AG08396 (cell line): Measurements from ENCODE around the gene CEP131.

Experiments
- DNase-seq: peaks from one replicate; pipeline ENCODE4 v3.0.0; 2012; ENCODE audit warnings: low spot score, mixed read lengths

The CEP131 gene

GRCh38 chr17:81222906-81223761 lies at the start of gene CEP131:
TSS of gene CEP131 (minus strand) at chr17:81222965. CDS start at chr17:81220056, 2,909 bp downstream.
- peak; percentile 100 for DNase-seq

DNA sequence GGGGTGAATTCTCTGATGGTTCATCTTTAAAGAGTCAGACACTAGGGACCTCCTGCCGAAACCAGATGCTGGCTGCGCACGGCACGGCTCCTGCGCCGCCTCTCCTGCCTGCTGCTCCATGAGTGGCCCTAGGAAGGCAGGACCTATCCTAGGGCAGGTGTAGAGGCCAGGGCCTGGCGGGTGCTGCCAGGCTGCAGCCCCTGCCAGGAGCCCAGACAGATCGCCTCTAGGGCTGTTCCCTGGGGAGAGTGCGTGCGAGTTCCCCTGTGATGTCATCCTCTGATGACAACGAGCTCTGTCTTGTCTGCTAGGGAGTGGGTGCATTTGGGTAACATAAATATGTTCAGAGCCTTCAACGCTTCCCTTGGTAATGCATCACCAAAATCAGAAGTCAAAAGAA lies 48.5 kb upstream of the CEP131 start:
- DNase-seq = no peak

GRCh38 chr17:81270279-81270678 lies 47.5 kb upstream of the CEP131 start:
- DNase-seq = no peak

DNA sequence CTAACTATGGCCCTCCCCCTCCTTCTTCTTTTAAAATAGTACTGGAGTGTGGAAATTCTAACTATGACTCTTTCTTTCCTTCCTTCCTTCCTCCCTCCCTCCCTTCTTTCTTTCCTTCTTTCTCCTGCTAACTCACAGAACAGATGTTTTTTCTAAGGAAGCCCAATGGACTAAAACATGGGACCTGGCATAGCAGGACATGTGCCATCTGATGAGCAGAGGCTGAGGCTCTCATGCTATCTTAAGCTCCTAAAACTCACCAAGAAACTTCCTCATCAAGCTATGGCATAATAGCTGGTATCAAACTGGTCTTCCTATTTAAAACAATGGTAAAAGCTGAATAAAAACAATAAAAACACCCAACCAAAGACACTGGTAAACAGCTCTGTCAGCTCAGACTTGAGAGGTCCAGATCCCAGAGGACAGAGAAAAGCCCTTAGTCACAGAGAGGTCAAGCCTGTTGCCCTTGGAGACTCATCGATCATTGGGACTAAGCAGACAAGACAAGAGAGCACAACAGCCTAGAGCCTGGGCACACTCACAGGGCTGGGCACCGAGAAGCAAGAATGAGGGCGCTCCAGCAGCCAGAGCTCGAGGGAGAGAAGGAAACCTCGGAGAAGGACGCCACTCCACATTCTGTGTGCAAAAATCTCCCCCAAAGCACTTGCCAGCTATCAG lies 44.8 kb upstream of the CEP131 start:
- no peak for DNase-seq

GRCh38 chr17:81265576-81265975 lies 42.8 kb upstream of the CEP131 start:
- DNase-seq = no peak

DNA sequence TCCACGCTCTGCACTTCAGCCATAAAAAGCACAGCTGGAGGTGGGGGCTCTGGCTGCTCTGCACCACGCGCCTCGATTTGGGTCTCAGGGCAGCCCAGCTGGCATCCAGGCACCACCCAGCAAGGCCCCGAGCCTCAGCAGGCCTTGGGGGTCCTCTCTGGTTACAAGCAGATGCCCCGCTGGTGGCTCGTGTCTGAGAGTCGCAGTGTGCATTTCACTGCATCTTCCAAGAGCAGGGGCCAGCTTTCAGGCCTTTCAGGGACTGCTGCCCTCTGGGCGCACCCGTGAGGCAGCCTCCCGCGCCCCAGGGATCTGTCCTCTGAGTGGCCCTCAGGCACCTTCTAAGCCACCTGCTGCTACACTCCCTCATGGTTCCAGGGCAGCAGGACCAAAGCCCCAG lies 41.9 kb upstream of the CEP131 start:
- DNase-seq = no peak

- DNase-seq = no peak
Measured at GRCh38 chr17:81263371-81264181, 40.8 kb upstream of the CEP131 start.

DNA sequence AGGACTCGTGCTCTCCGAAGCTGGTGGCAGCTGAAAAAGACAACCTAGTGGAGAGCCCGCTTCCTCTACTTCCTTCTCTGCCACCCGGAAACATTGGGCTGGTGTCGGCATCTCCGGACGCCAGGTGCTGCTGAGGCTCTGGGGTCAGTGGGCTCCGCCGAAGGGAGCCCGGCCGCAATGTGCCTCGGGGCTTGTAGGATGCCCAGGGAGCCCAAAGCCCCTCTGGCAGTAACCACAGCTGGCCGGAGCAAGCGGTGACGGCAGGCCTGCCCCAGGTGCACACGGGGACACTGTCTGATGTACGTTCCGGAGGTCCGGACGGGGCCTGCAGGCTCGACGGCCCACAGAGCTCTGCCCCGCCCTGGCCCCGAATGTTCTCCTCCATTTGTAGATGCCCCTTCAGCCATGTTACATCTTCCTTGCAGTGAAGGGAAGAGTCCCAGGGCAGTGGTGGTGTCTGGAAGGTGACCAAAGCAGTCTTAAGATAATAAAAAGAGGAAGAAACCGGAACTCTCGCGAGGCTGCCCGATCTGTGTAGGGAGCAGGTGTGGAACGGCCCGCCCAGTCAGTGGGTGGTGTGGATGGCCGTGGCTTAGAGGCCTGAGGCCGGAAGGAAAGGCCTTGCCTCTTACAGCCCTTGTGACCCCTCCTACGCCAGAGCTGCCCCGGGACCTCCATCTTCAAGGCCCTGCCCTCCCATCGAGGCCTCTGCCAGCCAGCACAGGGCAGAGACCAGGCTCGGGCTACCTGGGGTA lies 39.0 kb upstream of the CEP131 start:
- DNase-seq = no peak

DNA sequence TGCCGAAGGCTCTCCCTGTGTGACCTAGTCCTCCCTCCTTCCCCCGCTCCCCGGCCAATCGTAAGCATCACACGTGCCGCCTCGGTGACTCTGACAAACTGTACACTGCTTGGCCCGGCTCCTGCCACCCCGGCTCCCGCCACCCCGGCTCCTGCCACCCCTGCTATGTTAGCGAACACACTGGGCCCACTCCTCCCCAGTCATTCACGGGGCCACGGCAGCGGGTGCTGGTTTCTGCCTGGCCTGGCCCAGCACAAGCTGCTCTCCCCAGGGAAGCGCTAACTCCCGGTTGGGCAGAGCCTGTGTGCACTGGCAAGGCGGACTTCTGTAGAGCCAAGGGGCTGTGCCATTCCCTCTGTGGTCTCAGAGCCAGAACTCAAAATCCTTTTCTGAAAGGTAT lies 38.3 kb upstream of the CEP131 start:
- no peak for DNase-seq

GRCh38 chr17:81260641-81261040 lies 37.9 kb upstream of the CEP131 start:
- DNase-seq = no peak

DNA sequence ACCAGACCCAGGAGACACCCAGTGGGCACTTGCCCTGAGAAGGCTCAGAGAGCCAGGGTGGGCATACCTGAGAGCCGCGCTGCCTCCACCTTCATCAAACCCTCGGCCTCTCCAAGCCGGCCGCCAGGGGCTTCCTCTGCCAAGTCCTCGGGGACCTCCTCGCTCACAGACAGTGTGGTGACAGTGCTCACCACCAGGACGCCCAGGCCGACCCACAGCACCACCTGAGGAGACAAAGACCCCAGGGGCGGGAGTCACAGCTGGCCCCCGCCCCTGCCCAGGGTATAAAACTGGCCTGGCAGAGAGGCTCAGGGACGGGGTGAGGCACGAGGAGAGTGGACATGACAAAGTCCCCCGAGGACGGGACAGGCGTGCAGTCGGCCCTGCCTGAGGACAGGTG lies 37.4 kb upstream of the CEP131 start:
- DNase-seq = no peak

DNA sequence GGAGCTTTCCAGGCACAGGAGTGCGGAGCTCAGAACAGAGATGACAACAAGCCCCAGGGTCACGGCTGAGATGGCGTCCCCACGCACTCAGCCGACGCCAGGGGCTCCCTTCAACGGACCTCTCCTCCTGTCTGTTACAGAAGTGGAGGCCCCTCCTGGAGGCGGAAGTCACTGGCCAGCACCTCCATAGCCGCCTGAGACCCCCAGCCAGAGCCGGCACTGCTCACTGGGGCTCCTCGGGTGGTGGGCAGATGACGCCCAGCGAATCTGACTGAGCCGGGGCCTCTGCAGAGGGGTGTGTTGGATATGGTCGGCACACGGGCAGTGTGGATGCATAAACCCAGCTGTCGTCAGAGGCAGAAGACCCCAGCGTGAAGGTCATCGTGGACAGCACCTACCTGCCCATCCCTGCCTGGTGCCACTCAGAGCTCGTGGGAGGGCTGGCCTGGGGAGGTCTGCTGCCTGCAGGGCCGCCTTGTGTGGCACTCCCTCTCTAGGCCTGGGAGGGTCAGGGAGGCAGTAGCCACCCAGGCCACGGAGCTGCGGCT lies 36.4 kb upstream of the CEP131 start:
- no peak for DNase-seq

DNA sequence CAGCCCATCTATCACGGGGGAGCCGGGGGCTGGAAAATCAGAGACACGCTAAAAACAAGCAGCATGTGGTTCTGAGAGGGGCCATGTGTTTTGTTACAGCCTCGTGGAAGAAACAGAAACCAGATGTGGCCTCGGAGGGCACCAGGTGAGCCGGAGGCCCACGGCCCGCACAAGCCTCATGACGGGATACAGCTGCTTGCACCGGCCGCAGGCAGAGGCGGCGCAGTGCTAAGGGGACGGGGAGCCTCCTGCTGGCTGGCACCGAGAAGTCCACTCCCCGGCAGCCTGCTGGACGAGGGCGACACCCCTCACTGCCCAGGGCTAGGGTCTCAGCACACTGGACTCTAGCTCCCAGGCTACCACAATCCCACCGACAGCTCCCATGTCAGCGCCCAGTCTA lies 35.5 kb upstream of the CEP131 start:
- DNase-seq = no peak

- no peak for DNase-seq
Measured at GRCh38 chr17:81257533-81257932, 34.8 kb upstream of the CEP131 start.

GRCh38 chr17:81256616-81257015 lies 33.9 kb upstream of the CEP131 start:
- peak; percentile 83 for DNase-seq

- DNase-seq = peak; percentile 87
Measured at GRCh38 chr17:81254955-81255717, 32.4 kb upstream of the CEP131 start.

DNA sequence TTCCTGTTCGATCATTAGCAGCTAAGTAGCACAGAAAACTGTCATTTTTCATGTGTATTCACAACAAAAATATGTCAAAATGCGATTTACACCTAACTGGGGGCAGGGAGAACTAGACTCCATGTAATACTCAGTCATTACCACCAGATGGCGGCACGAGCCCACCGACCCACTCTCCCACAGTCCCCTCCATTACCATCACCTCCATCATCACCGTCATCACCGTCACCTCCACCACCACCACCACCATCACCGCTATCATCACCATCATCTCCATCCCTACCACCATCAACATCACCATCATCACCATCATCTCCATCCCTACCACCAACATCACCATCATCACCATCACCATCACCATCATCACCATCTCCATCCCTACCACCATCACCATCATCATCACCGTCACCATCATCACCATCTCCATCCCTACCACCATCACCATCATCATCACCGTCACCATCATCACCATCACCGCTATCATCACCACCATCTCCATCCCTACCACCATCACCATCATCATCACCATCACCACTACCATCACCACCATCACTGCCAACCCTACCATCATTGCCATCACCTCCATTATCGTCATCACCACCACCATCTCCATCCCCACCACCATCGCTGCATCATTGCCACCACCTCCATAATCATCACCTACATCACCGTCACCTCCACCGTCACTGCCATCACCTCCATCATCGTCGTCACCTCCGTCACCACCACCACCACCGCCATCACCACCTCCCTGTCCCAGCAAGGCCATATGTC lies 30.8 kb upstream of the CEP131 start:
- peak; percentile 78 for DNase-seq

DNA sequence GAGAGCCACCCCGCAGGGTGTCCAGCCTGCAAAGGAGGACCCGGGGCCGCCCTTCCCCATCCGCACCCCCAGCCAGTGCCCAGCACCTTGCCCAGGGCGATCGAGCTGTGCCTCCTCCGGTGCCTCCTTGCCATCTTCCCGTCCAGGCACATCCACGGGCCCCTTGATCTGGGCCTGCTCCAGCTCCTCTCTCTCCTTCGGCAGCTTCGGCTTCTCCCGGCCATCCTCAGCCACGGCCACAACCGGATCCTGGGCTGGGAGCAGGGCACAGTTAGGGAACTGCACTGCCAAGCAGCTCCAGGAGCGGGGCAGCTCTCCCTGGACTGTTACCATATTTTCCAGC lies 30.2 kb upstream of the CEP131 start:
- DNase-seq = no peak

- DNase-seq = no peak
Measured at GRCh38 chr17:81252326-81252986, 29.7 kb upstream of the CEP131 start.
